ENCODE results near the gene RASL11B. TPM values are rescaled to one million over a fixed set of nuclear protein-coding genes. Genes with fewer than 3 reads are reported as not detected.
A peak's percentile ranks its signal among the peaks of the same experiment; 100 is the strongest.

RASL11B gene
- total and polyA plus RNA-seq, 3 experiments from 2014 or later: 0.12 to 0.27 TPM; not detected in 1

- no peak overlapping the region for H3K27ac Mint-ChIP-seq
- Histone ChIP-seq H3K27ac (ENCODE audit: low read depth, low read length) (no peak overlapping the region), H3K36me3 (ENCODE audit: insufficient read depth, low read length) (no peaks in the 10 kb centered on the region), H3K4me1 (ENCODE audit: insufficient read depth, low read length) (no peaks in the 10 kb centered on the region), H3K27me3 (ENCODE audit: insufficient read depth, low read length, poor library complexity, severe bottlenecking) (no peaks in the 10 kb centered on the region), H3K9me3 (ENCODE audit: low read length) (no peaks in the 10 kb centered on the region), H3K4me3 (ENCODE audit: low read length) (no peak overlapping the region)
- POLR2A ChIA-PET: no interaction called here
- no peaks in the 10 kb centered on the region for H3K9me3 Mint-ChIP-seq
- H3K36me3 Mint-ChIP-seq: peaks cover 25 to 30% (median 26%) of the 10 kb centered on the region in 3 donors
- no peak for DNase-seq
- H3K27me3 Mint-ChIP-seq: no peaks in the 10 kb centered on the region
- no peak overlapping the region for H3K4me3 Mint-ChIP-seq
- no peaks in the 10 kb centered on the region for H3K4me1 Mint-ChIP-seq
- CTCF ChIA-PET: no interaction called here
Observed at GRCh38 chr4:52870225-52870624, 8.1 kb downstream of the RASL11B start.

- ChIA-PET CTCF (no interaction called here), POLR2A (no interaction called here)
- H3K4me1 ChIP-seq (ENCODE audit: insufficient read depth, low read length): no peaks in the 10 kb centered on the region
- H3K27ac ChIP-seq (ENCODE audit: low read depth, low read length): no peak overlapping the region
- Mint-ChIP-seq H3K27ac (no peak overlapping the region), H3K9me3 (no peaks in the 10 kb centered on the region), H3K4me1 (no peaks in the 10 kb centered on the region), H3K27me3 (no peaks in the 10 kb centered on the region), H3K4me3 (no peak overlapping the region), H3K36me3 (peaks cover 29 to 33% (median 32%) of the 10 kb centered on the region in 3 donors)
- DNase-seq: no peak
- H3K4me3 ChIP-seq (ENCODE audit: low read length): no peak overlapping the region
- no peaks in the 10 kb centered on the region for H3K9me3 ChIP-seq (ENCODE audit: low read length)
- H3K27me3 ChIP-seq (ENCODE audit: insufficient read depth, low read length, poor library complexity, severe bottlenecking): no peaks in the 10 kb centered on the region
- H3K36me3 ChIP-seq (ENCODE audit: insufficient read depth, low read length): no peaks in the 10 kb centered on the region
Observed at GRCh38 chr4:52873191-52873590, 11.1 kb downstream of the RASL11B start.

- H3K27me3 ChIP-seq (ENCODE audit: insufficient read depth, low read length, poor library complexity, severe bottlenecking): no peaks in the 10 kb centered on the region
- Mint-ChIP-seq H3K27ac (no peak overlapping the region), H3K27me3 (no peaks in the 10 kb centered on the region), H3K9me3 (no peaks in the 10 kb centered on the region), H3K4me3 (no peak overlapping the region), H3K36me3 (peaks cover 29 to 35% (median 33%) of the 10 kb centered on the region in 3 donors), H3K4me1 (no peaks in the 10 kb centered on the region)
- POLR2A ChIA-PET: no interaction called here
- H3K27ac ChIP-seq (ENCODE audit: low read depth, low read length): no peak overlapping the region
- H3K9me3 ChIP-seq (ENCODE audit: low read length): no peaks in the 10 kb centered on the region
- no peaks in the 10 kb centered on the region for H3K4me1 ChIP-seq (ENCODE audit: insufficient read depth, low read length)
- CTCF ChIA-PET: no interaction called here
- H3K36me3 ChIP-seq (ENCODE audit: insufficient read depth, low read length): no peaks in the 10 kb centered on the region
- DNase-seq: no peak
- H3K4me3 ChIP-seq (ENCODE audit: low read length): no peak overlapping the region
Observed at GRCh38 chr4:52873861-52874343, 11.8 kb downstream of the RASL11B start.

- POLR2A ChIA-PET: no interaction called here
- no peaks in the 10 kb centered on the region for H3K4me1 ChIP-seq (ENCODE audit: insufficient read depth, low read length)
- CTCF ChIA-PET: no interaction called here
- no peak overlapping the region for H3K4me3 ChIP-seq (ENCODE audit: low read length)
- Mint-ChIP-seq H3K4me3 (no peak overlapping the region), H3K27ac (no peak overlapping the region), H3K4me1 (no peaks in the 10 kb centered on the region), H3K27me3 (no peaks in the 10 kb centered on the region), H3K36me3 (peaks cover 29 to 37% (median 33%) of the 10 kb centered on the region in 3 donors), H3K9me3 (no peaks in the 10 kb centered on the region)
- no peaks in the 10 kb centered on the region for H3K36me3 ChIP-seq (ENCODE audit: insufficient read depth, low read length)
- no peaks in the 10 kb centered on the region for H3K9me3 ChIP-seq (ENCODE audit: low read length)
- H3K27me3 ChIP-seq (ENCODE audit: insufficient read depth, low read length, poor library complexity, severe bottlenecking): no peaks in the 10 kb centered on the region
- H3K27ac ChIP-seq (ENCODE audit: low read depth, low read length): no peak overlapping the region
- DNase-seq: no peak
Observed at GRCh38 chr4:52874948-52875347, 12.8 kb downstream of the RASL11B start.

- Histone ChIP-seq H3K4me3 (ENCODE audit: low read length) (no peak overlapping the region), H3K4me1 (ENCODE audit: insufficient read depth, low read length) (no peaks in the 10 kb centered on the region), H3K27ac (ENCODE audit: low read depth, low read length) (no peak overlapping the region), H3K36me3 (ENCODE audit: insufficient read depth, low read length) (no peaks in the 10 kb centered on the region), H3K27me3 (ENCODE audit: insufficient read depth, low read length, poor library complexity, severe bottlenecking) (no peaks in the 10 kb centered on the region), H3K9me3 (ENCODE audit: low read length) (no peaks in the 10 kb centered on the region)
- peaks cover 25 to 32% (median 29%) of the 10 kb centered on the region in 3 donors for H3K36me3 Mint-ChIP-seq
- H3K27me3 Mint-ChIP-seq: no peaks in the 10 kb centered on the region
- H3K9me3 Mint-ChIP-seq: no peaks in the 10 kb centered on the region
- no peak for DNase-seq
- no peak overlapping the region for H3K4me3 Mint-ChIP-seq
- no peak overlapping the region for H3K27ac Mint-ChIP-seq
- H3K4me1 Mint-ChIP-seq: no peaks in the 10 kb centered on the region
- CTCF ChIA-PET: no interaction called here
- POLR2A ChIA-PET: no interaction called here
Observed at GRCh38 chr4:52876069-52876468, 14.0 kb downstream of the RASL11B start.

- H3K4me1 Mint-ChIP-seq: no peaks in the 10 kb centered on the region
- no peak overlapping the region for H3K27ac ChIP-seq (ENCODE audit: low read depth, low read length)
- peak overlapping the region in 1 of 8 donors; percentile 83 for H3K27ac Mint-ChIP-seq
- no peaks in the 10 kb centered on the region for H3K4me1 ChIP-seq (ENCODE audit: insufficient read depth, low read length)
- H3K27me3 Mint-ChIP-seq: no peaks in the 10 kb centered on the region
- no peaks in the 10 kb centered on the region for H3K9me3 ChIP-seq (ENCODE audit: low read length)
- no peak overlapping the region for H3K4me3 ChIP-seq (ENCODE audit: low read length)
- no peak overlapping the region for H3K4me3 Mint-ChIP-seq
- no peaks in the 10 kb centered on the region for H3K36me3 ChIP-seq (ENCODE audit: insufficient read depth, low read length)
- ChIA-PET POLR2A (no interaction called here), CTCF (no interaction called here)
- no peaks in the 10 kb centered on the region for H3K9me3 Mint-ChIP-seq
- no peaks in the 10 kb centered on the region for H3K27me3 ChIP-seq (ENCODE audit: insufficient read depth, low read length, poor library complexity, severe bottlenecking)
- peaks cover 26 to 34% (median 31%) of the 10 kb centered on the region in 3 donors for H3K36me3 Mint-ChIP-seq
- DNase-seq: no peak
Observed at GRCh38 chr4:52877036-52877435, 14.9 kb downstream of the RASL11B start.

GRCh38 chr4:52877694-52878093, 15.6 kb downstream of the RASL11B start:
- H3K27me3 ChIP-seq (ENCODE audit: insufficient read depth, low read length, poor library complexity, severe bottlenecking): no peaks in the 10 kb centered on the region
- H3K4me3 ChIP-seq (ENCODE audit: low read length): no peak overlapping the region
- Mint-ChIP-seq H3K27ac (peak overlapping the region in 1 of 8 donors; percentile 74), H3K36me3 (peaks cover 21 to 29% (median 29%) of the 10 kb centered on the region in 3 donors), H3K4me3 (no peak overlapping the region), H3K9me3 (no peaks in the 10 kb centered on the region), H3K4me1 (no peaks in the 10 kb centered on the region), H3K27me3 (no peaks in the 10 kb centered on the region)
- H3K27ac ChIP-seq (ENCODE audit: low read depth, low read length): no peak overlapping the region
- CTCF ChIA-PET: no interaction called here
- no peaks in the 10 kb centered on the region for H3K36me3 ChIP-seq (ENCODE audit: insufficient read depth, low read length)
- POLR2A ChIA-PET: no interaction called here
- no peaks in the 10 kb centered on the region for H3K9me3 ChIP-seq (ENCODE audit: low read length)
- no peak for DNase-seq
- H3K4me1 ChIP-seq (ENCODE audit: insufficient read depth, low read length): no peaks in the 10 kb centered on the region

GRCh38 chr4:52879471-52879870, 17.4 kb downstream of the RASL11B start:
- H3K36me3 Mint-ChIP-seq: peaks cover 7 to 26% (median 25%) of the 10 kb centered on the region in 3 donors
- Histone ChIP-seq H3K4me3 (ENCODE audit: low read length) (no peak overlapping the region), H3K27ac (ENCODE audit: low read depth, low read length) (no peak overlapping the region), H3K9me3 (ENCODE audit: low read length) (no peaks in the 10 kb centered on the region), H3K36me3 (ENCODE audit: insufficient read depth, low read length) (no peaks in the 10 kb centered on the region), H3K27me3 (ENCODE audit: insufficient read depth, low read length, poor library complexity, severe bottlenecking) (no peaks in the 10 kb centered on the region), H3K4me1 (ENCODE audit: insufficient read depth, low read length) (no peaks in the 10 kb centered on the region)
- ChIA-PET POLR2A (no interaction called here), CTCF (no interaction called here)
- H3K4me3 Mint-ChIP-seq: no peak overlapping the region
- no peaks in the 10 kb centered on the region for H3K9me3 Mint-ChIP-seq
- DNase-seq: no peak
- H3K4me1 Mint-ChIP-seq: no peaks in the 10 kb centered on the region
- H3K27me3 Mint-ChIP-seq: no peaks in the 10 kb centered on the region
- H3K27ac Mint-ChIP-seq: no peak overlapping the region

GRCh38 chr4:52880994-52881393, 18.9 kb downstream of the RASL11B start:
- no peaks in the 10 kb centered on the region for H3K9me3 Mint-ChIP-seq
- Histone ChIP-seq H3K36me3 (ENCODE audit: insufficient read depth, low read length) (no peaks in the 10 kb centered on the region), H3K9me3 (ENCODE audit: low read length) (no peaks in the 10 kb centered on the region), H3K27me3 (ENCODE audit: insufficient read depth, low read length, poor library complexity, severe bottlenecking) (no peaks in the 10 kb centered on the region), H3K4me1 (ENCODE audit: insufficient read depth, low read length) (no peaks in the 10 kb centered on the region), H3K4me3 (ENCODE audit: low read length) (no peak overlapping the region), H3K27ac (ENCODE audit: low read depth, low read length) (no peak overlapping the region)
- peaks cover 7 to 30% (median 28%) of the 10 kb centered on the region in 3 donors for H3K36me3 Mint-ChIP-seq
- CTCF ChIA-PET: no interaction called here
- H3K4me3 Mint-ChIP-seq: no peak overlapping the region
- no peak overlapping the region for H3K27ac Mint-ChIP-seq
- no peak for DNase-seq
- H3K4me1 Mint-ChIP-seq: no peaks in the 10 kb centered on the region
- peaks cover 0 to under 1% of the 10 kb centered on the region in 2 donors for H3K27me3 Mint-ChIP-seq
- POLR2A ChIA-PET: no interaction called here
